Hepatocyte (in vitro differentiated cells): Measurements from ENCODE around the gene FCMR. TPM values are rescaled to one million over a fixed set of nuclear protein-coding genes. Genes with fewer than 3 reads are reported as not detected.

Experiments
- DNase-seq: peaks from one replicate; pipeline ENCODE4 v3.0.0-alpha.2; 2016; ENCODE audit warnings: low spot score
- H2AFZ ChIP-seq: fragments of 200-600 bp; sonication (generic); 2 replicates; pipeline ENCODE4 v1.6.0; 2016; ENCODE audit warnings: antibody characterized with exemption, mild to moderate bottlenecking
- H3K27ac ChIP-seq: fragments of 200-600 bp; sonication (generic); 2 replicates; pipeline ENCODE4 v1.5.1; 2016; ENCODE audit warnings: mild to moderate bottlenecking
- H3K27me3 ChIP-seq: fragments of 200-600 bp; sonication (generic); 2 replicates; pipeline ENCODE4 v1.6.1; 2016
- H3K36me3 ChIP-seq: fragments of 200-600 bp; sonication (generic); replicated peaks from 2 replicates; pipeline ENCODE4 v1.5.1; 2016; ENCODE audit warnings: low read depth; ENCODE audit not compliant: insufficient read depth
- H3K4me1 ChIP-seq: fragments of 200-600 bp; sonication (generic); 2 replicates; pipeline ENCODE4 v1.5.1; 2016; ENCODE audit warnings: mild to moderate bottlenecking, moderate library complexity; ENCODE audit not compliant: insufficient read depth
- H3K4me2 ChIP-seq: fragments of 200-600 bp; sonication (generic); 2 replicates; pipeline ENCODE4 v1.6.0; 2016
- H3K4me3 ChIP-seq: fragments of 200-600 bp; sonication (generic); 2 replicates; pipeline ENCODE4 v1.5.1; 2016; ENCODE audit warnings: mild to moderate bottlenecking
- H3K79me2 ChIP-seq: fragments of 200-600 bp; sonication (generic); 2 replicates; pipeline ENCODE4 v1.6.0; 2017; ENCODE audit warnings: mild to moderate bottlenecking
- H3K9me2 ChIP-seq: fragments of 200-600 bp; sonication (generic); replicated peaks from 2 replicates; pipeline ENCODE4 v1.6.0; 2017; ENCODE audit warnings: mild to moderate bottlenecking; ENCODE audit not compliant: insufficient read depth
- H3K9me3 ChIP-seq: fragments of 200-600 bp; sonication (generic); 2 replicates; pipeline ENCODE4 v1.5.1; 2016; ENCODE audit warnings: low read depth, mild to moderate bottlenecking
- H4K20me1 ChIP-seq: fragments of 200-600 bp; sonication (generic); 2 replicates; pipeline ENCODE4 v1.6.0; 2016; ENCODE audit warnings: mild to moderate bottlenecking; ENCODE audit not compliant: insufficient read depth, poor library complexity, severe bottlenecking
- CTCF ChIP-seq: fragments of 200-600 bp; sonication (generic); IDR thresholded peaks from 2 replicates; pipeline ENCODE4 v1.5.1; 2016; ENCODE audit warnings: antibody characterized with exemption, mild to moderate bottlenecking; ENCODE audit not compliant: poor library complexity
- EZH2 ChIP-seq: fragments of 200-600 bp; sonication (generic); IDR thresholded peaks from 2 replicates; pipeline ENCODE4 v1.6.1; 2016; ENCODE audit warnings: antibody characterized with exemption, mild to moderate bottlenecking, borderline replicate concordance
- EZH2phosphoT487 ChIP-seq: fragments of 200-600 bp; sonication (generic); IDR thresholded peaks from one replicate; pipeline ENCODE4 v1.6.1; 2018; ENCODE audit warnings: antibody characterized with exemption, mild to moderate bottlenecking, low read depth, moderate library complexity; ENCODE audit not compliant: unreplicated experiment, severe bottlenecking
- WGBS: methylation state at CpG from one replicate; pipeline ENCODE4 v1.1.6; 2016; ENCODE audit warnings: low lambda C conversion rate; ENCODE audit errors: missing lambda C conversion rate; 5-methylcytosine and 5-hydroxymethylcytosine counted together
- polyA plus RNA-seq: library from polyadenylated mRNA; unstranded; fragments of >200 nt; fragmentation: Nextera tagmentation; extraction: Ambion mirVana; gene quantifications from 2 replicates; pipeline ENCODE4 v1.2.1, GENCODE V29; 2016
- total RNA-seq: library from RNA; depleted of rRNA; stranded (reverse); fragments of >200 nt; gene quantifications from 2 replicates; pipeline ENCODE4 v1.2.3, GENCODE V29; 2014

FCMR gene
- total and polyA plus RNA-seq, 2 experiments from 2014 or later, result 0.71 to 0.97 TPM

- Histone ChIP-seq H2AFZ (no peak overlapping the region), H3K4me3 (no peak overlapping the region), H3K9me2 (no peaks in the 10 kb centered on the region), H4K20me1 (no peaks in the 10 kb centered on the region), H3K4me2 (no peak overlapping the region), H3K9me3 (no peaks in the 10 kb centered on the region), H3K27ac (no peak overlapping the region), H3K27me3 (peaks cover 4% of the 10 kb centered on the region), H3K4me1 (peaks cover 5% of the 10 kb centered on the region), H3K36me3 (no peaks in the 10 kb centered on the region), H3K79me2 (no peaks in the 10 kb centered on the region)
- TF ChIP-seq CTCF (no peak), EZH2 (no peak), EZH2phosphoT487 (no peak)
- WGBS, result 87% methylated on average over 13 of the region's 13 CpGs
- DNase-seq, result no peak
Measured at GRCh38 chr1:206898915-206899431, 22.8 kb downstream of the FCMR start.

- Histone ChIP-seq H4K20me1 (no peaks in the 10 kb centered on the region), H3K9me3 (no peaks in the 10 kb centered on the region), H3K9me2 (no peaks in the 10 kb centered on the region), H3K4me3 (no peak overlapping the region), H3K4me2 (no peak overlapping the region), H3K27ac (no peak overlapping the region), H3K79me2 (no peaks in the 10 kb centered on the region), H3K36me3 (no peaks in the 10 kb centered on the region), H2AFZ (no peak overlapping the region), H3K4me1 (peaks cover 5% of the 10 kb centered on the region), H3K27me3 (peaks cover 7% of the 10 kb centered on the region)
- no peak for DNase-seq
- WGBS, result 74% methylated on average over 11 of the region's 11 CpGs
- TF ChIP-seq EZH2 (no peak), CTCF (no peak), EZH2phosphoT487 (no peak)
Measured at GRCh38 chr1:206898089-206898914, 23.4 kb downstream of the FCMR start.

- H3K4me1 ChIP-seq, result peaks cover 5% of the 10 kb centered on the region
- DNase-seq, result no peak
- no peak within 1 kb of the TSS for H3K4me2 ChIP-seq
- no peak within 1 kb of the TSS for H2AFZ ChIP-seq
- no peaks in the 10 kb centered on the region for H3K9me3 ChIP-seq
- no peaks in the 10 kb centered on the region for H3K36me3 ChIP-seq
- no peak for TF ChIP-seq EZH2phosphoT487
- 77% methylated on average over 4 of the region's 4 CpGs for WGBS
- no peak within 1 kb of the TSS for H3K4me3 ChIP-seq
- peaks cover 9% of the 10 kb centered on the region for H3K27me3 ChIP-seq
- H4K20me1 ChIP-seq, result no peaks in the 10 kb centered on the region
- no peaks in the 10 kb centered on the region for H3K9me2 ChIP-seq
- no peaks in the 10 kb centered on the region for H3K79me2 ChIP-seq
- H3K27ac ChIP-seq, result peak within 1 kb of the TSS; percentile 50
Measured at GRCh38 chr1:206897175-206897574, 24.6 kb downstream of the FCMR start, which contains the start of gene IL24. Gene IL24 (plus strand): TSS chr1:206897443. CDS start chr1:206897833, 390 bp downstream.

GRCh38 chr1:206896261-206896660 is 25.5 kb downstream of the FCMR start:
- no peaks in the 10 kb centered on the region for H3K36me3 ChIP-seq
- no peaks in the 10 kb centered on the region for H3K79me2 ChIP-seq
- H2AFZ ChIP-seq, result no peak overlapping the region
- WGBS, result 71% methylated on average over 3 of the region's 3 CpGs
- peaks cover 5% of the 10 kb centered on the region for H3K4me1 ChIP-seq
- no peak for DNase-seq
- no peak for TF ChIP-seq EZH2phosphoT487
- TF ChIP-seq EZH2, result no peak
- no peak for TF ChIP-seq CTCF
- H3K27ac ChIP-seq, result peak overlapping the region; percentile 50
- H3K9me2 ChIP-seq, result no peaks in the 10 kb centered on the region
- H3K4me2 ChIP-seq, result no peak overlapping the region
- H3K4me3 ChIP-seq, result no peak overlapping the region
- H4K20me1 ChIP-seq, result no peaks in the 10 kb centered on the region
- H3K9me3 ChIP-seq, result no peaks in the 10 kb centered on the region
- peaks cover 16% of the 10 kb centered on the region for H3K27me3 ChIP-seq
